D721Med (cell line): ENCODE results near the gene KCNAB3.

Experiments used
- DNase-seq: peaks from one replicate; pipeline ENCODE4 v3.0.0; 2011; ENCODE audit warnings: low spot score; ENCODE audit not compliant: insufficient read length
- FAIRE-seq: peaks from 2 replicates; lab custom pipeline; 2011; peaks lifted over from hg19 to GRCh38; lab: Jason Lieb, UNC
- CTCF ChIP-seq: IDR thresholded peaks from 2 replicates; pipeline ENCODE4 v1.5.1; 2012; ENCODE audit warnings: mild to moderate bottlenecking, control low read depth; ENCODE audit not compliant: insufficient read depth; ENCODE audit errors: missing control alignments

Gene KCNAB3

GRCh38 chr17:7930841-7931631, 1.4 kb upstream of the KCNAB3 start:
- DNase-seq (no peak), FAIRE-seq (no peak)
- TF ChIP-seq CTCF = no peak

- DNase-seq (no peak), FAIRE-seq (no peak)
- TF ChIP-seq CTCF = no peak
Observed at GRCh38 chr17:7927596-7927995, 2.1 kb downstream of the KCNAB3 start.

- DNase-seq (no peak), FAIRE-seq (no peak)
- TF ChIP-seq CTCF = no peak
Observed at GRCh38 chr17:7922845-7923628, 6.6 kb downstream of the KCNAB3 start.

- DNase-seq = no peak
- TF ChIP-seq CTCF = no peak
- no peak for FAIRE-seq
Observed at GRCh38 chr17:7922269-7922844, 7.3 kb downstream of the KCNAB3 start.

- TF ChIP-seq CTCF = no peak
- no peak for DNase-seq
- no peak for FAIRE-seq
Observed at GRCh38 chr17:7916808-7917207, 12.8 kb downstream of the KCNAB3 start.

GRCh38 chr17:7916385-7916682, 13.3 kb downstream of the KCNAB3 start:
- DNase-seq (no peak), FAIRE-seq (no peak)
- no peak for TF ChIP-seq CTCF
